HS-27A (cell line): ENCODE results near the gene ADAM33.

Source experiments
- DNase-seq: peaks from one replicate; pipeline ENCODE4 v3.0.0-alpha.2; 2012; ENCODE audit warnings: low read depth, missing footprints

The ADAM33 gene

GRCh38 chr20:3681931-3682781, at the start of gene ADAM33:
Gene ADAM33, minus strand, starts transcription at chr20:3682010. Its CDS starts 6 bp downstream, at chr20:3682004.
- no peak for DNase-seq

GRCh38 chr20:3730803-3731672, 49.2 kb upstream of the ADAM33 start:
- DNase-seq = no peak

- DNase-seq = no peak
Measured at GRCh38 chr20:3729811-3730540, 48.2 kb upstream of the ADAM33 start.

- DNase-seq = no peak
Measured at GRCh38 chr20:3729378-3729777, 47.6 kb upstream of the ADAM33 start.

GRCh38 chr20:3728876-3729275, 47.1 kb upstream of the ADAM33 start:
- no peak for DNase-seq

- no peak for DNase-seq
Measured at GRCh38 chr20:3728354-3728753, 46.5 kb upstream of the ADAM33 start.

- no peak for DNase-seq
Measured at GRCh38 chr20:3727401-3728021, 45.7 kb upstream of the ADAM33 start.

GRCh38 chr20:3724356-3724755, 42.5 kb upstream of the ADAM33 start:
- DNase-seq = no peak

- DNase-seq = no peak
Measured at GRCh38 chr20:3723284-3723683, 41.5 kb upstream of the ADAM33 start.

- DNase-seq = no peak
Measured at GRCh38 chr20:3721912-3722311, 40.1 kb upstream of the ADAM33 start.

GRCh38 chr20:3720626-3721025, 38.8 kb upstream of the ADAM33 start:
- no peak for DNase-seq

- no peak for DNase-seq
Measured at GRCh38 chr20:3720068-3720467, 38.3 kb upstream of the ADAM33 start.

- DNase-seq = no peak
Measured at GRCh38 chr20:3719046-3719445, 37.2 kb upstream of the ADAM33 start.

GRCh38 chr20:3716195-3716834, 34.5 kb upstream of the ADAM33 start:
- DNase-seq = peak; percentile 22

- no peak for DNase-seq
Measured at GRCh38 chr20:3714092-3714491, 32.3 kb upstream of the ADAM33 start.

- DNase-seq = no peak
Measured at GRCh38 chr20:3712279-3712873, 30.6 kb upstream of the ADAM33 start, which contains the start of gene SIGLEC1. Gene SIGLEC1, minus strand, starts transcription at chr20:3712600. Its CDS starts 5,472 bp downstream, at chr20:3707128.

GRCh38 chr20:3711484-3711941, 29.7 kb upstream of the ADAM33 start:
- DNase-seq = no peak

- no peak for DNase-seq
Measured at GRCh38 chr20:3710703-3711483, 29.1 kb upstream of the ADAM33 start.

GRCh38 chr20:3710011-3710466, 28.2 kb upstream of the ADAM33 start:
- no peak for DNase-seq

- DNase-seq = no peak
Measured at GRCh38 chr20:3707508-3707899, 25.7 kb upstream of the ADAM33 start.
